WTC11 (cell line): ENCODE measurements around the gene DENND11.

Experiments used
- ATF3 ChIP-seq: sonication (generic); formaldehyde crosslinking; conservative IDR thresholded peaks from 2 replicates; pipeline ENCODE4 v1.8.1; 2022; ENCODE audit warnings: mild to moderate bottlenecking, missing genetic modification reagents
- CREB1 ChIP-seq: sonication (generic); formaldehyde crosslinking; IDR thresholded peaks from 2 replicates; pipeline ENCODE4 v1.8.0; 2023; ENCODE audit warnings: mild to moderate bottlenecking, missing genetic modification reagents
- CTCF ChIP-seq: fragments of 200-600 bp; IDR thresholded peaks from 2 replicates; pipeline ENCODE4 v1.8.0; 2022; ENCODE audit warnings: antibody characterized with exemption
- E2F1 ChIP-seq: sonication (generic); formaldehyde crosslinking; IDR thresholded peaks from 2 replicates; pipeline ENCODE4 v1.8.0; 2022; ENCODE audit warnings: mild to moderate bottlenecking, missing genetic modification reagents
- E2F4 ChIP-seq: sonication (generic); formaldehyde crosslinking; IDR thresholded peaks from 2 replicates; pipeline ENCODE4 v1.8.1; 2022; ENCODE audit warnings: low read depth, mild to moderate bottlenecking, moderate library complexity, missing genetic modification reagents, borderline replicate concordance
- KAT7 ChIP-seq: sonication (generic); formaldehyde crosslinking; IDR thresholded peaks from 2 replicates; pipeline ENCODE4 v1.8.1; 2023; ENCODE audit warnings: missing genetic modification reagents, mild to moderate bottlenecking, borderline replicate concordance
- PREB ChIP-seq: sonication (generic); formaldehyde crosslinking; IDR thresholded peaks from 2 replicates; pipeline ENCODE4 v1.8.1; 2022; ENCODE audit warnings: mild to moderate bottlenecking, missing genetic modification reagents, moderate library complexity, borderline replicate concordance
- TP53 ChIP-seq: sonication (generic); formaldehyde crosslinking; IDR thresholded peaks from 2 replicates; pipeline ENCODE4 v1.8.1; 2023; ENCODE audit warnings: mild to moderate bottlenecking, missing genetic modification reagents
- USF1 ChIP-seq: sonication (generic); formaldehyde crosslinking; IDR thresholded peaks from 2 replicates; pipeline ENCODE4 v1.8.0; 2022; ENCODE audit warnings: mild to moderate bottlenecking, missing genetic modification reagents
- ZNF263 ChIP-seq: sonication (generic); formaldehyde crosslinking; IDR thresholded peaks from 2 replicates; pipeline ENCODE4 v1.8.1; 2022; ENCODE audit warnings: low read depth, mild to moderate bottlenecking, moderate library complexity, missing genetic modification reagents
- TF ChIP-seq, protein P1 (sequence below): sonication (generic); formaldehyde crosslinking; IDR thresholded peaks from 2 replicates; pipeline ENCODE4 v1.8.1; 2023; ENCODE audit warnings: mild to moderate bottlenecking, missing genetic modification reagents
- TF ChIP-seq, protein P2 (sequence below): sonication (generic); formaldehyde crosslinking; IDR thresholded peaks from 2 replicates; pipeline ENCODE4 v1.8.1; 2022; ENCODE audit warnings: low read depth, missing genetic modification reagents, borderline replicate concordance
- TF ChIP-seq, protein P3 (sequence below): sonication (generic); formaldehyde crosslinking; IDR thresholded peaks from 2 replicates; pipeline ENCODE4 v1.8.1; 2023; ENCODE audit warnings: mild to moderate bottlenecking, missing genetic modification reagents, borderline replicate concordance
- TF ChIP-seq, protein P4 (sequence below): sonication (generic); formaldehyde crosslinking; IDR thresholded peaks from 2 replicates; pipeline ENCODE4 v1.8.1; 2023; ENCODE audit warnings: mild to moderate bottlenecking, missing genetic modification reagents, moderate library complexity

GRCh38 chr7:141710301-141710700 is 8.3 kb upstream of the DENND11 start:
- no peak for TF ChIP-seq PREB (CRISPR knock-in tag)
- TF ChIP-seq ATF3 (CRISPR knock-in tag): no peak
- TF ChIP-seq, protein P1, sequence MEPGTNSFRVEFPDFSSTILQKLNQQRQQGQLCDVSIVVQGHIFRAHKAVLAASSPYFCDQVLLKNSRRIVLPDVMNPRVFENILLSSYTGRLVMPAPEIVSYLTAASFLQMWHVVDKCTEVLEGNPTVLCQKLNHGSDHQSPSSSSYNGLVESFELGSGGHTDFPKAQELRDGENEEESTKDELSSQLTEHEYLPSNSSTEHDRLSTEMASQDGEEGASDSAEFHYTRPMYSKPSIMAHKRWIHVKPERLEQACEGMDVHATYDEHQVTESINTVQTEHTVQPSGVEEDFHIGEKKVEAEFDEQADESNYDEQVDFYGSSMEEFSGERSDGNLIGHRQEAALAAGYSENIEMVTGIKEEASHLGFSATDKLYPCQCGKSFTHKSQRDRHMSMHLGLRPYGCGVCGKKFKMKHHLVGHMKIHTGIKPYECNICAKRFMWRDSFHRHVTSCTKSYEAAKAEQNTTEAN (CRISPR knock-in tag): no peak
- TF ChIP-seq E2F4: no peak
- no peak for TF ChIP-seq TP53 (CRISPR knock-in tag)
- TF ChIP-seq CTCF: no peak
- no peak for TF ChIP-seq ZNF263 (CRISPR knock-in tag)
- no peak for TF ChIP-seq E2F1 (CRISPR knock-in tag)
- TF ChIP-seq CREB1: no peak
- TF ChIP-seq USF1: no peak
- TF ChIP-seq, protein P2, sequence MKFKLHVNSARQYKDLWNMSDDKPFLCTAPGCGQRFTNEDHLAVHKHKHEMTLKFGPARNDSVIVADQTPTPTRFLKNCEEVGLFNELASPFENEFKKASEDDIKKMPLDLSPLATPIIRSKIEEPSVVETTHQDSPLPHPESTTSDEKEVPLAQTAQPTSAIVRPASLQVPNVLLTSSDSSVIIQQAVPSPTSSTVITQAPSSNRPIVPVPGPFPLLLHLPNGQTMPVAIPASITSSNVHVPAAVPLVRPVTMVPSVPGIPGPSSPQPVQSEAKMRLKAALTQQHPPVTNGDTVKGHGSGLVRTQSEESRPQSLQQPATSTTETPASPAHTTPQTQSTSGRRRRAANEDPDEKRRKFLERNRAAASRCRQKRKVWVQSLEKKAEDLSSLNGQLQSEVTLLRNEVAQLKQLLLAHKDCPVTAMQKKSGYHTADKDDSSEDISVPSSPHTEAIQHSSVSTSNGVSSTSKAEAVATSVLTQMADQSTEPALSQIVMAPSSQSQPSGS (CRISPR knock-in tag): no peak
- TF ChIP-seq, protein P3, sequence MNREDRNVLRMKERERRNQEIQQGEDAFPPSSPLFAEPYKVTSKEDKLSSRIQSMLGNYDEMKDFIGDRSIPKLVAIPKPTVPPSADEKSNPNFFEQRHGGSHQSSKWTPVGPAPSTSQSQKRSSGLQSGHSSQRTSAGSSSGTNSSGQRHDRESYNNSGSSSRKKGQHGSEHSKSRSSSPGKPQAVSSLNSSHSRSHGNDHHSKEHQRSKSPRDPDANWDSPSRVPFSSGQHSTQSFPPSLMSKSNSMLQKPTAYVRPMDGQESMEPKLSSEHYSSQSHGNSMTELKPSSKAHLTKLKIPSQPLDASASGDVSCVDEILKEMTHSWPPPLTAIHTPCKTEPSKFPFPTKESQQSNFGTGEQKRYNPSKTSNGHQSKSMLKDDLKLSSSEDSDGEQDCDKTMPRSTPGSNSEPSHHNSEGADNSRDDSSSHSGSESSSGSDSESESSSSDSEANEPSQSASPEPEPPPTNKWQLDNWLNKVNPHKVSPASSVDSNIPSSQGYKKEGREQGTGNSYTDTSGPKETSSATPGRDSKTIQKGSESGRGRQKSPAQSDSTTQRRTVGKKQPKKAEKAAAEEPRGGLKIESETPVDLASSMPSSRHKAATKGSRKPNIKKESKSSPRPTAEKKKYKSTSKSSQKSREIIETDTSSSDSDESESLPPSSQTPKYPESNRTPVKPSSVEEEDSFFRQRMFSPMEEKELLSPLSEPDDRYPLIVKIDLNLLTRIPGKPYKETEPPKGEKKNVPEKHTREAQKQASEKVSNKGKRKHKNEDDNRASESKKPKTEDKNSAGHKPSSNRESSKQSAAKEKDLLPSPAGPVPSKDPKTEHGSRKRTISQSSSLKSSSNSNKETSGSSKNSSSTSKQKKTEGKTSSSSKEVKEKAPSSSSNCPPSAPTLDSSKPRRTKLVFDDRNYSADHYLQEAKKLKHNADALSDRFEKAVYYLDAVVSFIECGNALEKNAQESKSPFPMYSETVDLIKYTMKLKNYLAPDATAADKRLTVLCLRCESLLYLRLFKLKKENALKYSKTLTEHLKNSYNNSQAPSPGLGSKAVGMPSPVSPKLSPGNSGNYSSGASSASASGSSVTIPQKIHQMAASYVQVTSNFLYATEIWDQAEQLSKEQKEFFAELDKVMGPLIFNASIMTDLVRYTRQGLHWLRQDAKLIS: no peak
- TF ChIP-seq, protein P4, sequence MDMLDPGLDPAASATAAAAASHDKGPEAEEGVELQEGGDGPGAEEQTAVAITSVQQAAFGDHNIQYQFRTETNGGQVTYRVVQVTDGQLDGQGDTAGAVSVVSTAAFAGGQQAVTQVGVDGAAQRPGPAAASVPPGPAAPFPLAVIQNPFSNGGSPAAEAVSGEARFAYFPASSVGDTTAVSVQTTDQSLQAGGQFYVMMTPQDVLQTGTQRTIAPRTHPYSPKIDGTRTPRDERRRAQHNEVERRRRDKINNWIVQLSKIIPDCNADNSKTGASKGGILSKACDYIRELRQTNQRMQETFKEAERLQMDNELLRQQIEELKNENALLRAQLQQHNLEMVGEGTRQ (CRISPR knock-in tag): no peak
- TF ChIP-seq KAT7 (CRISPR knock-in tag): no peak
